Esophagus muscularis mucosa (tissue), 4 donors: ENCODE results near the gene NCKIPSD. TPM values are rescaled to one million over a fixed set of nuclear protein-coding genes. Genes with fewer than 3 reads are reported as not detected.

Experiments
- DNase-seq: peaks from one replicate; pipeline ENCODE4 v3.0.0-alpha.2; 2017; ENCODE audit errors: extremely low spot score
- H3K27ac ChIP-seq, 4 donors: fragments of 200-600 bp; sonication (generic); replicated peaks in 1 of 4; 1 replicate in 3 of 4; 2 replicates in 1 of 4; pipeline ENCODE4 v1.5.1; 2016 to 2019; ENCODE audit warnings: mild to moderate bottlenecking in 1 of 4
- H3K27me3 ChIP-seq, 4 donors: fragments of 200-600 bp; sonication (generic); one replicate each; pipeline versions ENCODE4 v1.5.1 to v1.6.0; 2016 to 2019
- H3K36me3 ChIP-seq, 4 donors: fragments of 200-600 bp; sonication (generic); one replicate each; pipeline ENCODE4 v1.5.1; 2016 to 2019
- H3K4me1 ChIP-seq, 4 donors: fragments of 200-600 bp; sonication (generic); one replicate each; pipeline ENCODE4 v1.5.1; 2016 to 2019
- H3K4me3 ChIP-seq, 4 donors: fragments of 200-600 bp; sonication (generic); 1 replicate in 2 of 4; 2 replicates in 2 of 4; pipeline ENCODE4 v1.5.1; 2016 to 2019; ENCODE audit warnings: mild to moderate bottlenecking in 4 of 4, moderate library complexity in 1 of 4
- H3K9me3 ChIP-seq, 4 donors: fragments of 200-600 bp; sonication (generic); 1 replicate in 3 of 4; 2 replicates in 1 of 4; pipeline ENCODE4 v1.5.1; 2016 to 2019
- EP300 ChIP-seq: sonication (generic); formaldehyde crosslinking; IDR thresholded peaks from one replicate; pipeline ENCODE4 v1.6.1; 2017; ENCODE audit warnings: antibody characterized with exemption
- POLR2A ChIP-seq: fragments of 450-650 bp; IDR thresholded peaks from one replicate; pipeline ENCODE4 v1.6.1; 2017; ENCODE audit warnings: antibody characterized with exemption, moderate library complexity, mild to moderate bottlenecking, low read depth
- POLR2AphosphoS5 ChIP-seq, 2 donors: sonication (generic); formaldehyde crosslinking; IDR thresholded peaks; one replicate each; pipeline ENCODE4 v1.6.1; 2017; ENCODE audit warnings: antibody characterized with exemption in 2 of 2
- WGBS: methylation state at CpG from one replicate; pipeline ENCODE4 v1.1.5; 2018; 5-methylcytosine and 5-hydroxymethylcytosine counted together
- intact Hi-C: fragments of 100-400 bp; cut with DNase I; formaldehyde crosslinking; loops from one replicate; pipeline ENCODE4 v1.15.1; 2023
- total RNA-seq, 4 donors: library from RNA; depleted of rRNA; stranded (reverse); fragments of >200 nt; gene quantifications; one replicate each; pipeline versions ENCODE4 v1.1.0 to v1.2.1, GENCODE V29; 2016
- TF ChIP-seq, protein P1 (sequence below), 3 experiments: fragments of 200-600 bp in 2 of 3; fragments of 450-650 bp in 1 of 3; sonication (generic) in 2 of 3; IDR thresholded peaks; one replicate each; pipeline ENCODE4 v1.5.1; 2017 to 2019; ENCODE audit warnings: antibody characterized with exemption in 3 of 3, mild to moderate bottlenecking in 2 of 3, moderate library complexity in 1 of 3

Gene NCKIPSD
- total RNA-seq, 4 donors from 2014 or later, result 18.9 to 34.7 (median 29.1) TPM

DNA sequence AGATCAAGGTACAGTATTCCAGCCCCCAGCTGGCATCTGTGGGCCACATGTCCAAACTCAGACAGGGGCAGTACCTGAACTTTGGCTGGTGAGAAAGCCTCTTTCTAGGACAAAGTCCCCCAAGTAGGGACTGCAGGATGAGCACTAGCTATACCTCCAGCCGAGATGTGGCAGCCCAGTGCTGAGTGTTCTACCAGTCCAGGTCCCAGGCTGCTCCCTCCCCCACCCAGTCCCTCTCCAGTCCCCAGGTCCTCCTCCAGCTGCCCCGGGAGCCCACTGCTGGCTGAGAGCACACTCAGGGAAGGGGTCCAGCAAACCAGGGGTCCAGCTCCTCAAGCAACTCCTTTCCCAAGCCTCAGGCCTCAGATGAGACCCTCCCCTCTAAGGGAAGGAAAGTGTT lies 52.0 kb downstream of the NCKIPSD start:
- Histone ChIP-seq H3K36me3 (peaks cover 4 to 46% (median 45%) of the 10 kb centered on the region in 4 donors), H3K4me1 (peaks cover 22 to 30% (median 25%) of the 10 kb centered on the region in 4 donors), H3K27me3 (no peaks in the 10 kb centered on the region), H3K4me3 (no peak overlapping the region), H3K27ac (no peak overlapping the region), H3K9me3 (no peaks in the 10 kb centered on the region)
- intact Hi-C loops, result no loop called here
- no peak for DNase-seq
- TF ChIP-seq, protein P1, sequence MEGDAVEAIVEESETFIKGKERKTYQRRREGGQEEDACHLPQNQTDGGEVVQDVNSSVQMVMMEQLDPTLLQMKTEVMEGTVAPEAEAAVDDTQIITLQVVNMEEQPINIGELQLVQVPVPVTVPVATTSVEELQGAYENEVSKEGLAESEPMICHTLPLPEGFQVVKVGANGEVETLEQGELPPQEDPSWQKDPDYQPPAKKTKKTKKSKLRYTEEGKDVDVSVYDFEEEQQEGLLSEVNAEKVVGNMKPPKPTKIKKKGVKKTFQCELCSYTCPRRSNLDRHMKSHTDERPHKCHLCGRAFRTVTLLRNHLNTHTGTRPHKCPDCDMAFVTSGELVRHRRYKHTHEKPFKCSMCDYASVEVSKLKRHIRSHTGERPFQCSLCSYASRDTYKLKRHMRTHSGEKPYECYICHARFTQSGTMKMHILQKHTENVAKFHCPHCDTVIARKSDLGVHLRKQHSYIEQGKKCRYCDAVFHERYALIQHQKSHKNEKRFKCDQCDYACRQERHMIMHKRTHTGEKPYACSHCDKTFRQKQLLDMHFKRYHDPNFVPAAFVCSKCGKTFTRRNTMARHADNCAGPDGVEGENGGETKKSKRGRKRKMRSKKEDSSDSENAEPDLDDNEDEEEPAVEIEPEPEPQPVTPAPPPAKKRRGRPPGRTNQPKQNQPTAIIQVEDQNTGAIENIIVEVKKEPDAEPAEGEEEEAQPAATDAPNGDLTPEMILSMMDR (IDR thresholded peaks at IDR 0.05), result no peak
- no peak for TF ChIP-seq EP300
- no peak for TF ChIP-seq POLR2AphosphoS5 (IDR thresholded peaks at IDR 0.05)
- TF ChIP-seq POLR2A, result no peak
- 92% methylated on average over 2 of the region's 2 CpGs for WGBS

DNA sequence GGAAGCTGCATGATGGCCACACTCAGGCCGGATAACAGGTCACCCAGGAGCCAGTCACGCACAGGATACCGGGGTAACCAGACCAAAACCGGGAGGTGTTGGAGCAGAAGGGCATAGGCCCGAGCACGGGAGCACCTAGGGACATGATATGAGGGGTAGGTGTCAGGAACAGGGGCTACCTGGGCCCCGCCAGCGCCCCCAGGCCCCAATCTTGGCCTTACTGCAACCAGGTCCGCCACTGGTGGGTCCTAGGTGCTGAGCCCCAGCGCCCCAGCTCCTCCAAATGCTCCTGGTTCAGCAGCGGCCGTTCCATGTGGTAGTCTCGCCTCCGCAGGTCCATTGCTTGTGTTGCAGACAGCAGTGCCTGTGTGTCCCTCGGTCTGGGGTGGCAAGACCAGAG lies 52.5 kb downstream of the NCKIPSD start:
- DNase-seq, result no peak
- peaks cover 22 to 30% (median 25%) of the 10 kb centered on the region in 4 donors for H3K4me1 ChIP-seq
- 83% methylated on average over 8 of the region's 15 CpGs for WGBS
- no peak overlapping the region for H3K4me3 ChIP-seq
- TF ChIP-seq, protein P1 (IDR thresholded peaks at IDR 0.05), result no peak
- TF ChIP-seq POLR2AphosphoS5 (IDR thresholded peaks at IDR 0.05), result no peak
- no peak for TF ChIP-seq EP300
- no peak for TF ChIP-seq POLR2A
- intact Hi-C loops, result no loop called here
- peaks cover 4 to 51% (median 50%) of the 10 kb centered on the region in 4 donors for H3K36me3 ChIP-seq
- H3K9me3 ChIP-seq, result no peaks in the 10 kb centered on the region
- no peaks in the 10 kb centered on the region for H3K27me3 ChIP-seq
- no peak overlapping the region for H3K27ac ChIP-seq

DNA sequence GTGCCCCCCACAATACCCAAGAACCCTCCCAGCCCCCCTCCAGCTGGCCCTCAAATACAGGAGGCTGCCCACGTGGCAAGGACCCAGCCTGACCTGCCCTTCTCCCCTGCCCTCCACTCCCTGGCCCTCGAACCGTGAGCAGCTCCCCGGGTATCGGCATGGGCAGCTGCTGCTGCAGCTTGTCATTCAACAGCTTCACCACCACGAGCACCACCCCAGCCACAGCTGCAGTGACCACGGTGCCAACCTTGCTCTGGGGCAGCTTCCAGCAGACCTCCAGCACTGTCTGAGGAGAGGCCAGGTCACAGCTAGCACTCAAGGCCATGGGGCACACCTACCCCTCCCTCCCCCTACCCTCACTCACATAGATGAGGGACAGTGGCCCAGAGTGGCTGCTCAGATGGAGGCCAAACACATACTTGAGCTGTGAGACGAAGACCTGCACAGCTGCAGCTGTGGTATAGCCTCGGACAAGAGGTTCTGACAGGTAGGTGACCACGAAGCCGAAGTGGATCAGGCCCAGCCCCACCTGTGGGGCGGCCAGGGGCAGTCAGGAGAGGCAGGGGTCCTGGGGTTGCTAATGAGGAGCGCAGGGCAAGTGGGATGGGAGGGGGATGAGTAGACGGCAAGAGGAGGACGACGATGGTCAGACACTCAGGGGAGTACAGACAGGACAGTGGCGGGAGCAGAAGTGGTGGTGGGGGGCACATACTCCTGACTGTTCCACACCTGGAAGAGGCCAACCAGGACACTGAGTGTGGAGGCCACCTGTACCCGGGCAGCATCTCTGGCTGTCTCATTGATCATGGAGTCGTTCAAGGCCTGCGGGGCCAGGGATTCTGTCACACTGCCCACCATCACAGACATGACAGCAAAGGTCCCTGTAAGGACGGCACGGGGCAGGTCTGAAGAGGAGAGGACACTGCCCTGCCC lies 53.9 kb downstream of the NCKIPSD start:
- no peak for TF ChIP-seq POLR2A
- TF ChIP-seq, protein P1 (IDR thresholded peaks at IDR 0.05), result no peak
- no peak for TF ChIP-seq POLR2AphosphoS5 (IDR thresholded peaks at IDR 0.05)
- no peak for TF ChIP-seq EP300
- no peak overlapping the region for H3K4me3 ChIP-seq
- H3K4me1 ChIP-seq, result peaks cover 22 to 30% (median 25%) of the 10 kb centered on the region in 4 donors
- no peaks in the 10 kb centered on the region for H3K9me3 ChIP-seq
- peaks cover 4 to 66% (median 64%) of the 10 kb centered on the region in 4 donors for H3K36me3 ChIP-seq
- H3K27me3 ChIP-seq, result no peaks in the 10 kb centered on the region
- no peak for DNase-seq
- intact Hi-C loops, result no loop called here
- H3K27ac ChIP-seq, result no peak overlapping the region
- WGBS, result 89% methylated on average over 20 of the region's 22 CpGs

DNA sequence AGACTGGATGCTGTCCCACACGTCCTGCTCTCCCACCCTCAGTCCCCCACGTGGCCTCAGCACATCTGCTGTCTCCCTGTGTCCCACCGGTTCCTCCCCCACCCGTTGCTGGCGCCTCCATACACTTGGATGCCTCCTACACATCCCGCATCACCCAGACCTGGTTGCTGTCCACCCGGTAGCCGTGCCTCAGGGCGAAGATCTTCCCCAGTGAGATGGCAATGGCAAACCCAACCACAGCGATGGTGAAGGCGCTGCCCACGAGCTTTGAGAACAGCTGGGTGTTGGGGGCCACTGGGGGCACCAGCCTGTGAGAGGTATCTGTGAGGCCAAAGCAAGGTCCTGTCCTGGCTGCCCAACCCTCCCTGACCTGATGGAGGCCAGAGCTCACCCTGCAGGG lies 54.9 kb downstream of the NCKIPSD start:
- TF ChIP-seq, protein P1 (IDR thresholded peaks at IDR 0.05), result no peak
- TF ChIP-seq EP300, result no peak
- TF ChIP-seq POLR2AphosphoS5 (IDR thresholded peaks at IDR 0.05), result no peak
- no peak for TF ChIP-seq POLR2A
- no peaks in the 10 kb centered on the region for H3K27me3 ChIP-seq
- intact Hi-C loops, result no loop called here
- H3K36me3 ChIP-seq, result peaks cover 4 to 75% (median 74%) of the 10 kb centered on the region in 4 donors
- DNase-seq, result no peak
- no peak overlapping the region for H3K27ac ChIP-seq
- 90% methylated on average over 12 of the region's 12 CpGs for WGBS
- H3K4me3 ChIP-seq, result no peak overlapping the region
- no peaks in the 10 kb centered on the region for H3K9me3 ChIP-seq
- H3K4me1 ChIP-seq, result peaks cover 12 to 21% (median 16%) of the 10 kb centered on the region in 4 donors
